Measurements from ENCODE around the gene EFEMP2.
"Not testable (repeated sequence)": the region's sequence is repeated elsewhere in the genome, so short reads cannot be mapped to it uniquely, and the experiment has no call there.

Gene EFEMP2

GRCh38 chr11:65900125-65900898 lies 27.7 kb upstream of the EFEMP2 start, which contains the start of gene FOSL1:
TSS of gene FOSL1 (minus strand) at chr11:65900388. CDS start at chr11:65900339, 49 bp downstream.
- peak; percentile 74 for DNase-seq

- DNase-seq: peak; percentile 56
Measured at GRCh38 chr11:65899356-65900124, 26.9 kb upstream of the EFEMP2 start.

- DNase-seq: peak; percentile 10
Measured at GRCh38 chr11:65898656-65899355, 26.2 kb upstream of the EFEMP2 start.

GRCh38 chr11:65897020-65897471 lies 24.4 kb upstream of the EFEMP2 start:
- no peak for DNase-seq

GRCh38 chr11:65896034-65896999 lies 23.7 kb upstream of the EFEMP2 start:
- DNase-seq: no peak

- no peak for DNase-seq
Measured at GRCh38 chr11:65895482-65895981, 22.9 kb upstream of the EFEMP2 start.

- DNase-seq: no peak
Measured at GRCh38 chr11:65894034-65894591, 21.5 kb upstream of the EFEMP2 start.

GRCh38 chr11:65892661-65893317 lies 20.2 kb upstream of the EFEMP2 start:
- no peak for DNase-seq

GRCh38 chr11:65892137-65892540 lies 19.5 kb upstream of the EFEMP2 start:
- DNase-seq: not testable (repeated sequence)

- no peak for DNase-seq
Measured at GRCh38 chr11:65891219-65892136, 18.9 kb upstream of the EFEMP2 start.

- DNase-seq: peak; percentile 98
Measured at GRCh38 chr11:65890324-65891218, 18.0 kb upstream of the EFEMP2 start, which contains the start of gene CCDC85B. TSS of gene CCDC85B (plus strand) at chr11:65890673. CDS start at chr11:65890784, 111 bp downstream.

- peak; percentile 98 for DNase-seq
Measured at GRCh38 chr11:65888163-65888814, 15.7 kb upstream of the EFEMP2 start, which contains the start of gene FIBP. TSS of gene FIBP (minus strand) at chr11:65888471. CDS start at chr11:65888418, 53 bp downstream.

- no peak for DNase-seq
Measured at GRCh38 chr11:65887723-65888162, 15.1 kb upstream of the EFEMP2 start.

- DNase-seq: no peak
Measured at GRCh38 chr11:65886826-65887722, 14.5 kb upstream of the EFEMP2 start.

GRCh38 chr11:65885808-65886536 lies 13.4 kb upstream of the EFEMP2 start:
- no peak for DNase-seq

GRCh38 chr11:65885231-65885630 lies 12.6 kb upstream of the EFEMP2 start:
- no peak for DNase-seq
